Measurements from ENCODE around the gene AAK1. TPM values are rescaled to one million over a fixed set of nuclear protein-coding genes. Genes with fewer than 3 reads are reported as not detected.
"Not testable (repeated sequence)": the region's sequence is repeated elsewhere in the genome, so short reads cannot be mapped to it uniquely, and the experiment has no call there.

The AAK1 gene
- total RNA-seq, 1 donor from 2014 or later = 23.8 TPM

DNA sequence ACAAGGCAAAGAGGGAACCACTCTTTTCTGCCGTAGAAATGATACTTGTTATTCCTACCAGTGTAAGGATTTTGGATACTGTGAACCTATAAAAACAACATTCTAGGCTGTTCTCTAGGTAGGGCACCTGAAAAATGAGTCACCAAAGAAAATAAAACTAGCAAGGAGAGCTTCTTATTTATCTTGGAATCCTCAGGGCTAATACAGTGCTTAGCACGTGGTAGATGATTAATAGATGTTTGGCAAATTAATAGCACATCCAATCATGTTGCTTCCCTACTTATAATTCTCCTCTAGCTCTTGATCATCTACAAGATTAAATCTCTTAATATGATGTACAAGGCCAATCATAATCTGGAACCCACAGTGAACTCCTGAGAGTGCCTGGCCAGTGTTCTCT is 73.1 kb downstream of the AAK1 start:
- DNase-seq = no peak

DNA sequence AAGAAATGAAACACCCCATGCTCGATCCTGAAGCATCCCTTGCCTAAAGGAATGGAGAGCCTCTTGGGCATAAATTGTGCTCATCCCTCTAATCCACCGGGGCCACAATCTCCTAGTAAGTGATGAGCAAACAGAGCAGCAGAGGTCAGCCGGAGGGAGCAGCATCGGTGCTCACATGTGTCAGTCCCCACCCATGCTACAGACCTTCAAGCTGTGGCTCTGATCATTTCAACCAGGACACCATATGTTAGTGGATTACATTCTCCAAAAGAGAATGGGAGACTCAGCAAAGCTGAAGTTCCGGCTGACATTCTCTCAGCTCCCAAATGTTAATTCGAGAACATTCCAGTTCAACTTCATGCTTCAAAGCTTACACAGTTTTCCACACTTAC is 75.6 kb downstream of the AAK1 start:
- no peak for DNase-seq

DNA sequence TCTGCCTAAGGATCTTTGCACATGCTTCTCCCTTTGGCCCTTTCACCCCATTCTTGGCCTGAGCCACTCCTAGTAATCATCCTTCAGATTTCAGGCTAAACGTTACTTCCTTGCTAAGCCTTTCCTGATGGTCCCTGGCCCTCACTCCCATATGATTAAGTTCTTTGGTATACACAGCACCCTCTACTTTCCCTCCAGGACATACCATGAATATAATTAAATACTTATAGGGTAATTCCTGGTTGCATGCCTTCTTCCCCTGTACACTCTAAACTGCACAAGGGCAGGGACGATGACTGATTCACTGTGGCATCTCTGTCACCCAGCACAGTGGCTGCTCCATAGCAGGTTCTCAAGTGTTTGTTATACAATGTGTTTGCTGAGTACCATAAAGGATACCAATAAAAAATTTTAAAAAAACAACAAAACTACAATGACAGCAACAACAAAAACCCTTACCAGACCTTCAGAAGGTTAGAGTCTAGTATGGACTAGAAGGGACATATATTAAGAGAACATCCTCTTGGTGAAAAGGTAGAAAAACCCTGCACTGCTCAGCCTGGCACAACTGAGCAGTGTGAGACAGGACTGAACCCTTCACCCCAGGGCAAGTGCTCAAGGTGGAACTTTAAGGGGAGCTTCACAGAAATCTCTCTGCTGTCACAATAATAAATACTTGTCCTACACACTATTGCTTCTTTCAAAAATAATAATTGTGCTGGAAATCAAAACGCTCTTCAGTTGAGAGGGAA is 76.2 kb downstream of the AAK1 start:
- no peak for DNase-seq

DNA sequence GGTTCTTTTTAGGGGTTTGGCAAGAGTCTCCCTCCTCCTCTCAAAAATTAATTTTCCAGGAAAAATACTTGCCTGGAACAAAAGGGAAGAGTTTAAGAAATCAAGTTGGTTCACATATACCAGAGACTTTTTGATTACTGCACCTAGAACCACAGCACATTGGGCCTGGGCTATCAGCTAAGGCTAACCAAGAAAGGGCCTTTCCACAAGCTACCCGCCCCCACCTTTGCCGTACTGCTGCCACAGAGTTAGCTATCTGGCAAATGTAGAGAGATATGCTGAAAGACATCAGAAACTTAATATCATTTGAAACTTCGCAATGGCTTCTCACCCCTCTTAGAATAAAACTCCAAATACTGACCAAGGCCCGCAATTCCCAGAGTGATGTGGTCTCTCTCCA is 76.9 kb downstream of the AAK1 start:
- DNase-seq = no peak

DNA sequence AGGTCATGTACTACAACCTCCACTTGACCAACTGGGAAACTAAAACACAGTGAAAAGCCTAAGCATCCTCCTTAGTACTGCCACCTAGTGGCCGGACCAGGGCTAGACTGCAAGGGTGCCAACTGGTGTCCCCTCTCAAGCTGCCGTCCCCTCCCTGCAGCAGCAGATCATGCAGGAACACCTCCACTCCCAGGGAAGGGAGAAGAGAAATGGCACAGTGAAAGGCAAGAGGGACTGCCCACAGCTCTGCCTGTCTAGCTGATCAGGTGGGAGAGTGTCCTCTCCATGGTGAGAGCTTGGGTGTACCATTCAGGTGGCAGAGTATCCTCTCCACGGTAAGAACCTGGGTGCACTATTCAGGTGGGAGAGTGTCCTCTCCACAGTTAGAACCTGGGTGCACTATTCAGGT is 78.1 kb downstream of the AAK1 start:
- DNase-seq = peak; percentile 74

DNA sequence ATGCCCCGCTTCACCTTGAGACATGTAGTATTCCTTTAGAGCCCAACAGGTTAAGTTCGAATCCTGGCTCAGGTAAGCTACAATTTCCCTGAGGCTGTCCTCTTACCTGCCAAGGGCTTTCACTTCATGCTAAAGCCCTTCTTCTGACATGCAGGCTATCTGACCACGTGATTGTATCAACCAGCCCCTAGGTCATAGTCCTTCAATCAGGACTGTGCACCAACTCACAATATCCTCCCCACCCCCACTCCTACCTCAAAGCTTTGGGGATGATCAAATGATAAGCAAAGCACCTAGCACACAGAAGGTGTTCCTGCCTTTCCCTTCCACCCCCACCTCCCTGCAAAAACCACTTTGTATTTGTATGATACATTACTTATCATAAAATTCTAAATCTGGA is 78.9 kb downstream of the AAK1 start:
- DNase-seq = no peak

DNA sequence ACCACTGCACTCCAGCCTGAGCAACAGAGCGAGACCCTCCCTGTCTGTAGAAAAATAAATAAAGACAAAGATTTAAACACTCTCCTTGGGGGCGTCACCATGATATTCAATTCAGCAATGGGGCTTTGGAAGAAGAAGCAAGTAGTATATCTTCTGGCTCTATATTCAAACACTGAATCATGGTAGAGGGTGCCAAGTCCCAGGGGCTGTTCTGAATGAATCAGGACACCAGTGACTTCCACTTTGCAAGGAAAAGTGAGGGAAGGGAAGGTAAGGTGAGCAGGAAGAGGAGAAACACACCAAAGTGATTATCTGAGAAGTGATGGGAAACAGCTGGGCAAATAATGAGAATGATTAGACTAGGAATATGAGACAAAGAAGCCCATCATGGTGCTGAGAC is 80.5 kb downstream of the AAK1 start:
- no peak for DNase-seq

DNA sequence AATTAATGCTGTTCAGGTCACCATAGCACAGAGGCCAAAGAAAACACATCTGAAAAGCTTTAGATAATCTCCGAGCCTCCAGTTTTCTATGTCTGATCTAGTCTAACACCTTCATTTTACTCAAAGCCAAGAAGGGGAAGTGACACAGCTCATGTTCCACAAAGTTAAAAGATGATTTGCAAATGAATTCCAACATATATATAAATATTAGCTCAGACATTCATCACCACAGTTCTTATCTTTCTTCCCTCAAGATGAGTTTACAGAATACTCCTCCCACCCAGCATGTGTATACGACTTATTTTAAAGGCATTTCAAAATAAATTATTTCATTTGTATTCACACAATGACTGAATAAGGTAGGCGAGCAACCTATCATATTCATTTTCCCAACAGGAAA is 82.4 kb downstream of the AAK1 start:
- no peak for DNase-seq

DNA sequence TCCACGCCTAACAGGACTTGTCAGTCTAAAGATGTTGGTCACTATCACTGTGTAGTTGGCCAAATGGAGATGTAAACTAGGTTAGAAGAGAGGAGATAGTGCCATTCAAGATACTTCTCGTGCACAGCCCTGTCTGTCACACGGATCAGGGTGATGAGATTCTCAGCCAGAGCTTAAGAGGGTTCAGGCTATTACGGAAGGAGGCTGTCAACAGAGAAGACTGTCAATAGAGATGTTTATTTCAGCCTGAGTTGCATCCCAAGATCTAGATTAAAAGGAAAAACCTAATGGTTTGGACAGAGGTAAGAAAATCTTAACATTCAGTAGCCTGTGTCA is 83.4 kb downstream of the AAK1 start:
- no peak for DNase-seq

DNA sequence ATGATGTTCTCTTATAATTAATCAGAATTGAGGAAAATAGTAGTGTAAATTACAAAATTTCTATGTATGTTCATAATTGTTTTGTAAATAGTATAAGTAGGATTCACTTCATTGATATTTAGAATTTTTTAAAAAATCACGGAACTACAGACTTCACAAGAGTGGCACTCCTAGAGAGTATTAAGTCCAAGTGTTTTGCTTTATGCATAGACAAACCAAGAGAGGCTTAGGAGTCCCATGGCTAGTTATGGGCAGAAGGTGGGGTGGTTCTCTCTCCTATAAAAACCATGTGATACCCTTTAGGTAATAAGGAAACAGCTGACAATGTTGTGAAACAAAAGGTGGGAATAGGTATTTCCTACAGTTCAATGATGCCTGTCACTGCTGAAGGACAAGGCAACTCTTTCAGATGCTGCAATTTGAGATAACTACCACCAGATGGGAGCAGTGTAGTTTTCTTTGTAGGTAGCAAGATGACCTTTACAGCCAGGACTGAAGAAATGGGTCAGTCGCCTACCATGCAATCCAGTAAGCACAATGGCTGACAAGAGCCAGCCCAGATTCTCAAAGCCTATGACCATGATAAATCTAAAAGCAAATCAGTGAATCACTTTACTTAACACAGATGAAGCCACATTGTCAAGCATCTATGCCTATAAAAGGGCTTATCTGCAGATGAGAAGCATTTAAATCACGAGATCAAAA is 83.9 kb downstream of the AAK1 start:
- DNase-seq = peak; percentile 87

DNA sequence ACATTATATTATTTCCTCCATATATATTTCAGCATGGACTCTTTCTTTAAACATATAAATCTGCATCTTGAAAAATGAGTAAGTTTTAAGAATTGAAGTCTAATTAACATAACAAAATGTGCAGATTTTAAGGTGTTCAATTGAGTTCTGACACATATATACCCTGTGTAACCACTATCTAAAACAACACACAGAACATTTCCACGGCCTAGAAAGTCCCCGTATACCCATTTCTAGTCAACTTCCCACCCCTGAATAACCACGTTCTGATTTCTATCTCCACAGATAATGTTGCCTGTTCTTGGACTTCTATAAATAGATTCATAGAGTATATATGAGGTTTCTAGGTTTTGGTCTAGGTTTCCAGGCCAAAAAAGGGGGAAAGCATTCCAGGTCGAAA is 87.5 kb downstream of the AAK1 start:
- no peak for DNase-seq

DNA sequence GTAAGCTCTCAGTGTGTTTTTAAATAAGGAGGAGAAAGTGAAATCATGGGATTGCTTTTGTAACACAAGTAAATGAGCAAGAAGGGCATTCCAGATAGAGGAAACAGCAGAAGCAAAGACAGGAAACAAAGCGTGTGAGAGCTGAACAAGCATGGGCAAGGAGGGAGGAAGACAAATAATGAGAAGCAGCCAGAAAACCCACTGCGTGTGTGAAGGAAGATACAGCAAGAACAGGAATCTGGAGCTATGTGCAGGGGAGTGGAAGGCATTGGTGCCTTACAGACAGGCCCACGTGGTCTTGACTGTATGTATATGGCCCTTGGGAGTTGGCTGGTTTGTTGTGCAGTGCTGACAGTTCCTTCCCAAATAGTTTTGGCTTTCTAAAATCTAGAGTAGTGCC is 88.6 kb downstream of the AAK1 start:
- peak; percentile 89 for DNase-seq

DNA sequence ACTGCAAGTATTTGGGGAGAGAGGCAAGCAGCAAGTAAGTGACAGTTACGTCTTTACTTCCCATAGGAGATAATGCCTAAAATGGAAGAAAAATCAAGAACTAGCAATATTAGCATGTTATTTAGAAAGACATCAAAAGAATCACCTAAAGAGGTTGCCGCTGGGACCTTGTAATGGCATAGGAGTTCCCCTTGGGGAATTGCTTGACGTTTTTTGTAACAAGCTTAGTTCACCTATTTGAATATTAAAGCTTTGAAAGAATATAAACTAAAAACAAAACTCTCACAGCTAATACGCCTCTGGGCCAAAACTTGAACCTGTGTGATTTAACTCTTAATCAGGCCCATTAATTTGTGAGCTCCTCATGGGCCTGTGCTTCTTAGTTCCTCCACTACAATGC is 89.0 kb downstream of the AAK1 start:
- no peak for DNase-seq

DNA sequence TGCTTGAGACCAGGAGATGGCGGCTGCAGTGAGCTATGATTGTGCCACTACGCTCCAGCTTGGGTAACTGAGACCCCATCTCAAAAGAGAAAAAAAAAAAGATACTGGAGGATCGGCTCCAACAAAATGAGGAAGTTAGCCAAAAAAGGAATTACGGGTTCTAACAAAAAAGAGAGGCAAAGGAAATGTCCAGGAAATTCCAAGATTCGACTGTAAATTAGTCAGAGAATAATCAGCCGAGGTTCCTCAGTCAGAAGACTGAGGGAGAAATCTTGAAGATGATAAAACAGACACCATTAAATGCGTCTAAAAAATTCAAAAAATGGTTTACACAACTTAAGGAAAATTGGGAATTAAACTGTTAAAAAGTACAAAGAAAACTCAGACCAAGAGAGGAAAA is 89.5 kb downstream of the AAK1 start:
- peak; percentile 46 for DNase-seq

DNA sequence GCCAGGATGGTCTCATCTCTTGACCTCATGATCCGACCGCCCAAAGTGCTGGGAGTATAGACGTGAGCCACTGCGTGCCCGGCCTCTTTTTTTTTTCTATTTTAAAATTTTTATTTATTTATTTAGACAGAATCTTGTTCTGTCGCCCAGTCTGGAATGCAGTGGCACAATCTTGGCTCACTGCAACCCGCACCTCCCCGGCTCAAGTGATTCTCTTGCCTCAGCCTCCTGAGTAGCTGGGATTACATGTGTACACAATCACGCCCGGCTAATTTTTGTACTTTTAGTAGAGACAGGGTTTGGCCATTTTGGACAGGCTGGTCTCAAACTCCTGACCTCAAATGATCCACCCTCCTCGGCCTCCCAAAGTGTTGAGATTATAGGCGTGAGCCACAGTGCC is 93.0 kb downstream of the AAK1 start:
- not testable (repeated sequence) for DNase-seq

DNA sequence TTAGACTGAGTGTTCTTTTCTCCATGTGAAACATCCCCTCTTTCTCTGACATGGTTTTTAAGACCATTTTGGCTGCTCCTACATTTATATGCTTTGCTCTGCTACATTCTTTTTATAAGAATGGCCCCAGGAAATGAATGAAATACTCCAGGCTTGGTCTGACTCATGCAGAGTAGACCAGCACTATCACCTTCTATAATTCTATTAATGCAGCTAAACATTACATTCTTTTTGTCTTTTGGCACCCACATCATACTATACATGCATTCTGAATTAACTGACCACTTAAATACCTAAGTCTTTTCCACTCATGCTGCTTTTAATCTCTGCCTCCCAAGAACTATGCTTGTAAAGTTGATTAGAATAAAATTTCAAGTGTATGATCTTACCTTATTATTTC is 94.1 kb downstream of the AAK1 start:
- peak; percentile 46 for DNase-seq

DNA sequence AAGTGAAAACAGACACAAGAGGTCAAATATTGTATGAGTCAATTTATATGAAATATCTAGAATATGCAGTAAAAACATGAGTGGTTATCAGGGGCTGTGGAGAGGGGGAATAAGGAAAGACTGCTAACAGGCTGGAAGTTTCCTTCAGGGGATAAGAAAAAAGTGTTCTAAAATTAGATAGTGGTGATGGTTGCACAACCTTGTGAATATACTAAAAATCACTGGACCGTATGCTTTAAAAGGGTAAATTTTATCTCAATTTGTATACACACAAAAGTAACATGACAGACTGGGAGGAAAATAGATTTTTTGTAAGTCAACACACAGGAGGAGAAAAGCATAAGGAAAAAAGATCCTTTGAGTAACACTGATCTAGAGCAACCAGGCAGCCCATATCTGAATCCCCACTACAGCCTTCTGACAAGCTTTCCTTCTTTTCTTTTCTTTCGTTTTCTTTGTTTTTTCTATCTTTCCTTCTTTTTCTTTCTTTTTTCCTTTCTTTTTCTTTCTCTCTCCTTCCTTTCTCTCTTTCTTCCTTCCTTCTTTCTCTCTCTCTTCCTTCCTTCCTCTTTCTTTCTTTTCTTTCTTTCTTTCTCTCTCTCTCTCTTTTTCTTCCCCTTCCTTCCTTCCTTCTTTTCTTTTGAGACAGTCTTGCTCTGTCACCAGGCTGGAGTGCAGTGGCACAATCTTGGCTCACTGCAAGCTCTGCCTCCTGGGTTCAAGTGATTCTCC is 95.4 kb downstream of the AAK1 start:
- DNase-seq = no peak

DNA sequence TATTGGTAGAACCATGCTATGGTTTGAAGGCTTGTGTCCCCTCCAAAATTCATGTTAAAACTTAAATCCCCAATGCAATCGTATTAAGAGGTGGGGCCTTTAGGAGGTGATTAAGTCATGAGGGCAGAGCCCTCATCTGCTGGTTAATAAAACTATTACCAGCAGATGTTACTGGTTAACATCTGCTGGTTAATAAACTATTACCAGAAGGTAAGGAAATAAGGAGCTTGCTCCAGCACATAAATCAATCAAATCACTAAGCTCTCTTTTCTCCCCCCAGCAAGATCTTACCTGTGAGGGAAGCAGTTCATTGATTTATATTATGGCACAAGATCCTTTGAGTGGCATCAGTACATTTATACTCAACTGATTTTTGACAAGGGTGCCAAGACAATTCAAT is 96.9 kb downstream of the AAK1 start:
- no peak for DNase-seq

DNA sequence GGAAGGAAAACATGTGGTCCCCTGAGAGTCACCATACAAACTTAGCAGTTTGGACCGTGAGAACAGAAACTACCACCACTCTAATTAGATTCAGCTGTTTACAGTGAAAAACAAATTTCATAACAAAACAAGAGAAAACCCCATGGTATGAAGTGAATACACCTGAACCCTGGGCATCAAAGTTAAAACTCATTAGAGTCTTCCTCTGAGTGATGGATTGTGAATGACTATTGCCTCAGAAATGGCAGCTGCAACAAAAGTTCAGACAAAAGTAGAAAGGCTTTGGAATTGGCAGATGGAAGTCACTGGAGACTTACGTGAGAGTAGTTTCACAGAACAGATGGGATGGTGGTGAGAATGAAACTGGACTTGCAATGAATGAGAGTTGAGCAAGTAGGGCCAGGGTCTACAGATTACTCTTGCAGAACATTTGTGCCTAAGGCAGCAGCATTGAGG is 98.0 kb downstream of the AAK1 start:
- DNase-seq = no peak

DNA sequence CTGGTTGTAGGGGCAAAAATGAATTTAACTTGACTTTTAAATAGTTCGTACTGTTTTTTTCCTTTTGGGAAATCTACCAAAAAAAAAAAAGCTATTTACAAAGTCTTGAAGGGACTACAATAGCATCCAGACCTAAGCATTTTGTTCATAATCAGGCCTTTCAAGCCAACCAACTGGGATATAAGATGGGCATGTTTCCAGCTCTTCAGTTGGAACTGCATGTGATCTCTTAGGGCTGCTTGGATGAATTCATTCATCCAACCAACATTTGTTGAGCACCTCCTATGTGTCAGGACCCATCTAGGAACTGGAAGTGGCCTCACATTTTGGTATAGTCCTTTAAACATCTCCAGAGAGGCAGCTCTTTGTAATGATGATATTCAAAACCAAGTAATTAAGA is 98.6 kb downstream of the AAK1 start:
- no peak for DNase-seq

DNA sequence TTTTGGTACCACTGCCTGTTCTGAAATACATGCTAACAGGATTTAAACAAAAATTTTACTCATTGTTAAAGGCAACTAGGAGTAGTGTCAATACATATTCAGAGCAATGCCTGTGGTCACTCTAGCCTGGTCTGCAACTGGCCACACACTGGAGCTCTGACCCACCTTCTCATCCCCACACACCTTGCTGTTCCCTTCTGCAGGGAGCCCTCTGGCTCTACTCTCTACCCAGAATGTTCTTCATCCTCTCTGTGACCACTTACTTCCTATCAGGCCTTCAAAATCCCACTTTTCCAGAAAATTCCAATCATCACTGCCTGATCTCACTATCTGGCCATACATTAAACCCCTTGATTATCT is 104.0 kb downstream of the AAK1 start:
- DNase-seq = no peak

DNA sequence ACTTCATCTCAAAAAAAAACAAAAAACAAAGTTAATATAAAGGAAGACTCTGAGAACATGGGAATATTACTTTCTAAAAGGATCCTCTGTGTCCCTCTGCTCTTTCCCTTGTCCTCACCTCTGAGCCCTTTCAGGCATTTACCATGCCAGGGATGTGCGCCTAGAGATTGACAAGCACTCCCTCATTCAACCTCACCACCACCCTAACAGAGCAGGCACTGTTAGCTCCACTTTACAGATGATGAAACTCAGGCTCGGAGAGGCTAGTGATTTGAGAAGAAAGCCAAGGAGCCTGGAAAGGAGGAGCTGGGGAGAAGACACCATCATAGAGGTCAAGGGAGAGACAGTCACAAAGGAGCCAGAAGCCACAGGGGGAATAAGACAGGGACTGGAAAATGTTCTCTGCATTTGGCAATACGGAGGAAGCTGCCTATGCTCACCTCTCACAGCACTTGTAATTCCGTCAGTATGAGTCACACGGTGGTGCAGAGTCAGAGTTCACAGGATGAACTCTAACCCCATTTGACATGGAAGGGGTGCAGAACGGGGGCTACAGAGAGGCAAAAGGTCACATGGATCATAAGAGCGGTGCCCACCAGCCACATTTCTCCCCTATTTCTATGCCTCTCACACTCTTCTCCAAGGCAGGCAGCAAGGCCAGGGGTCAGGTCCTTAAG is 104.5 kb downstream of the AAK1 start:
- DNase-seq = peak; percentile 13

DNA sequence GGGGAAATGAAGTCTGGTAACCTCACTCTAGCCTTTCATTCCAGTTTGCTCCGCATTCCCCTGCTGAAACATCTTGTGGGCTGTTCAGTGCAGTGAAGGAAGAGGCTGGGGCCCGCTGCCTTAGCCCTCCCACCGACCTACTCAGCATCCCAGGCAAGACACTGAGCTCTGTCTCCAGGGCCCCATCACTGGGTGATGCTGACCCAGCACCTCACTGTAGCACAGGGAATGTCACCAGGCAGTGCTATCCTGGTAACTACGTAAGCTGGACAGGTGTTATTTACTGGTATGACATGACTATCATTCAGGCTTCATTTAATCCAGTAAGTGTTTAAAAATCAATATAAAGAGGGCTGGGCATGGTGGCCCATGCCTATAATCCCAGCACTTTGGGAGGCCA is 105.3 kb downstream of the AAK1 start:
- DNase-seq = no peak

Measured in dermis blood vessel endothelial cell (primary cell).